ENCODE results near the gene C2CD2L. TPM values are rescaled to one million over a fixed set of nuclear protein-coding genes. Genes with fewer than 3 reads are reported as not detected.
"Not testable (repeated sequence)": the region's sequence is repeated elsewhere in the genome, so short reads cannot be mapped to it uniquely, and the experiment has no call there.

The C2CD2L gene
- total and polyA plus RNA-seq, 5 donors from 2014 or later, result 2.1 to 21.1 (median 4.5) TPM

- Mint-ChIP-seq H3K4me1 (peaks cover 0 to 7% (median 0%) of the 10 kb centered on the region in 4 donors), H3K36me3 (peaks cover 4% of the 10 kb centered on the region), H3K27me3 (peaks cover 40% of the 10 kb centered on the region), H3K27ac (no peak overlapping the region), H3K4me3 (no peak overlapping the region), H3K9me3 (no peaks in the 10 kb centered on the region)
- Histone ChIP-seq H3K9me3 (ENCODE audit: control insufficient read depth in 2 of 2, low read length in 2 of 2) (no peaks in the 10 kb centered on the region), H3K4me1 (ENCODE audit: control insufficient read depth, insufficient read depth, low read length, poor library complexity, severe bottlenecking) (no peaks in the 10 kb centered on the region), H3K36me3 (ENCODE audit: control insufficient read depth, insufficient read depth, low read length) (no peaks in the 10 kb centered on the region), H3K27ac (ENCODE audit: insufficient read depth, low read length, poor library complexity, severe bottlenecking) (no peak overlapping the region), H3K27me3 (ENCODE audit: control insufficient read depth, insufficient read depth, low read length) (peaks cover 13% of the 10 kb centered on the region), H3K4me3 (ENCODE audit: low read depth, low read length) (no peak overlapping the region)
- no peak for ATAC-seq (ENCODE audit: low read depth in 2 of 2)
- no peak for DNase-seq
Observed at GRCh38 chr11:119156496-119156895, 49.4 kb downstream of the C2CD2L start.

GRCh38 chr11:119157063-119157462 lies 49.9 kb downstream of the C2CD2L start:
- Mint-ChIP-seq H3K27ac (no peak overlapping the region), H3K4me3 (no peak overlapping the region), H3K36me3 (peaks cover 4% of the 10 kb centered on the region), H3K27me3 (peaks cover 34% of the 10 kb centered on the region), H3K9me3 (no peaks in the 10 kb centered on the region), H3K4me1 (peaks cover 0 to 7% (median 0%) of the 10 kb centered on the region in 4 donors)
- Histone ChIP-seq H3K27ac (ENCODE audit: insufficient read depth, low read length, poor library complexity, severe bottlenecking) (no peak overlapping the region), H3K4me1 (ENCODE audit: control insufficient read depth, insufficient read depth, low read length, poor library complexity, severe bottlenecking) (no peaks in the 10 kb centered on the region), H3K36me3 (ENCODE audit: control insufficient read depth, insufficient read depth, low read length) (no peaks in the 10 kb centered on the region), H3K27me3 (ENCODE audit: control insufficient read depth, insufficient read depth, low read length) (peaks cover 9% of the 10 kb centered on the region), H3K9me3 (ENCODE audit: control insufficient read depth in 2 of 2, low read length in 2 of 2) (no peaks in the 10 kb centered on the region), H3K4me3 (ENCODE audit: low read depth, low read length) (no peak overlapping the region)
- ATAC-seq (ENCODE audit: low read depth in 2 of 2), result no peak
- no peak for DNase-seq

- Histone ChIP-seq H3K36me3 (ENCODE audit: control insufficient read depth, insufficient read depth, low read length) (no peaks in the 10 kb centered on the region), H3K4me1 (ENCODE audit: control insufficient read depth, insufficient read depth, low read length, poor library complexity, severe bottlenecking) (no peaks in the 10 kb centered on the region), H3K27me3 (ENCODE audit: control insufficient read depth, insufficient read depth, low read length) (peaks cover 6% of the 10 kb centered on the region), H3K9me3 (ENCODE audit: control insufficient read depth in 2 of 2, low read length in 2 of 2) (no peaks in the 10 kb centered on the region), H3K4me3 (ENCODE audit: low read depth, low read length) (no peak overlapping the region), H3K27ac (ENCODE audit: insufficient read depth, low read length, poor library complexity, severe bottlenecking) (no peak overlapping the region)
- no peak overlapping the region for H3K27ac Mint-ChIP-seq
- no peaks in the 10 kb centered on the region for H3K9me3 Mint-ChIP-seq
- DNase-seq (no peak), ATAC-seq (ENCODE audit: low read depth in 2 of 2) (no peak)
- peaks cover 0 to 7% (median 0%) of the 10 kb centered on the region in 4 donors for H3K4me1 Mint-ChIP-seq
- peaks cover 20% of the 10 kb centered on the region for H3K27me3 Mint-ChIP-seq
- H3K4me3 Mint-ChIP-seq, result no peak overlapping the region
- H3K36me3 Mint-ChIP-seq, result peaks cover 4% of the 10 kb centered on the region
Observed at GRCh38 chr11:119158467-119158866, 51.3 kb downstream of the C2CD2L start.

GRCh38 chr11:119160151-119160550 lies 53.0 kb downstream of the C2CD2L start:
- Mint-ChIP-seq H3K4me1 (peaks cover 0 to 7% (median 0%) of the 10 kb centered on the region in 4 donors), H3K36me3 (peaks cover 4% of the 10 kb centered on the region), H3K9me3 (no peaks in the 10 kb centered on the region), H3K27ac (no peak overlapping the region), H3K27me3 (peaks cover 13% of the 10 kb centered on the region), H3K4me3 (no peak overlapping the region)
- DNase-seq, result no peak
- H3K27ac ChIP-seq (ENCODE audit: insufficient read depth, low read length, poor library complexity, severe bottlenecking), result no peak overlapping the region
- ATAC-seq (ENCODE audit: low read depth in 2 of 2), result no peak
- H3K36me3 ChIP-seq (ENCODE audit: control insufficient read depth, insufficient read depth, low read length), result no peaks in the 10 kb centered on the region
- H3K4me1 ChIP-seq (ENCODE audit: control insufficient read depth, insufficient read depth, low read length, poor library complexity, severe bottlenecking), result no peaks in the 10 kb centered on the region
- H3K9me3 ChIP-seq (ENCODE audit: control insufficient read depth in 2 of 2, low read length in 2 of 2), result no peaks in the 10 kb centered on the region
- peaks cover 2% of the 10 kb centered on the region for H3K27me3 ChIP-seq (ENCODE audit: control insufficient read depth, insufficient read depth, low read length)
- no peak overlapping the region for H3K4me3 ChIP-seq (ENCODE audit: low read depth, low read length)

- H3K4me3 ChIP-seq (ENCODE audit: low read depth, low read length), result no peak overlapping the region
- Mint-ChIP-seq H3K36me3 (no peaks in the 10 kb centered on the region), H3K4me1 (no peaks in the 10 kb centered on the region), H3K27me3 (peaks cover 4% of the 10 kb centered on the region), H3K4me3 (no peak overlapping the region), H3K27ac (no peak overlapping the region), H3K9me3 (no peaks in the 10 kb centered on the region)
- H3K36me3 ChIP-seq (ENCODE audit: control insufficient read depth, insufficient read depth, low read length), result no peaks in the 10 kb centered on the region
- no peak overlapping the region for H3K27ac ChIP-seq (ENCODE audit: insufficient read depth, low read length, poor library complexity, severe bottlenecking)
- no peaks in the 10 kb centered on the region for H3K9me3 ChIP-seq (ENCODE audit: control insufficient read depth in 2 of 2, low read length in 2 of 2)
- ATAC-seq (ENCODE audit: low read depth in 2 of 2), result no peak
- H3K4me1 ChIP-seq (ENCODE audit: control insufficient read depth, insufficient read depth, low read length, poor library complexity, severe bottlenecking), result no peaks in the 10 kb centered on the region
- DNase-seq, result no peak
- H3K27me3 ChIP-seq (ENCODE audit: control insufficient read depth, insufficient read depth, low read length), result no peaks in the 10 kb centered on the region
Observed at GRCh38 chr11:119161871-119162270, 54.7 kb downstream of the C2CD2L start.

- peak overlapping the region in 2 of 4 donors; percentile 35 to 78 for H3K4me3 Mint-ChIP-seq
Observed at GRCh38 chr11:119166368-119167076, 59.4 kb downstream of the C2CD2L start.

GRCh38 chr11:119167077-119167458 lies 59.9 kb downstream of the C2CD2L start:
- H3K27ac ChIP-seq (ENCODE audit: insufficient read depth, low read length, poor library complexity, severe bottlenecking); H3K9me3 Mint-ChIP-seq; H3K27me3 ChIP-seq (ENCODE audit: control insufficient read depth, insufficient read depth, low read length); DNase-seq; H3K4me3 ChIP-seq (ENCODE audit: low read depth, low read length); H3K36me3 ChIP-seq (ENCODE audit: control insufficient read depth, insufficient read depth, low read length); H3K9me3 ChIP-seq (ENCODE audit: control insufficient read depth in 2 of 2, low read length in 2 of 2); ATAC-seq (ENCODE audit: low read depth in 2 of 2); H3K4me1 ChIP-seq (ENCODE audit: control insufficient read depth, insufficient read depth, low read length, poor library complexity, severe bottlenecking); H3K27me3 Mint-ChIP-seq; H3K36me3 Mint-ChIP-seq; H3K27ac Mint-ChIP-seq: not testable (repeated sequence)
- peak overlapping the region in 2 of 4 donors; percentile 32 to 88 for H3K4me3 Mint-ChIP-seq
- H3K4me1 Mint-ChIP-seq, result peaks cover 0 to 16% (median 8%) of the 10 kb centered on the region in 4 donors

More at GRCh38 chr11:119166368-119167076, 59.4 kb downstream of the C2CD2L start:
- no peak for ATAC-seq (ENCODE audit: low read depth in 2 of 2)
- DNase-seq, result no peak
- Mint-ChIP-seq H3K27ac (no peak overlapping the region), H3K36me3 (no peaks in the 10 kb centered on the region), H3K9me3 (no peaks in the 10 kb centered on the region), H3K27me3 (no peaks in the 10 kb centered on the region), H3K4me1 (peaks cover 0 to 16% (median 8%) of the 10 kb centered on the region in 4 donors)
- Histone ChIP-seq H3K36me3 (ENCODE audit: control insufficient read depth, insufficient read depth, low read length) (no peaks in the 10 kb centered on the region), H3K4me1 (ENCODE audit: control insufficient read depth, insufficient read depth, low read length, poor library complexity, severe bottlenecking) (peaks cover 10% of the 10 kb centered on the region), H3K27me3 (ENCODE audit: control insufficient read depth, insufficient read depth, low read length) (no peaks in the 10 kb centered on the region), H3K4me3 (ENCODE audit: low read depth, low read length) (no peak overlapping the region), H3K27ac (ENCODE audit: insufficient read depth, low read length, poor library complexity, severe bottlenecking) (no peak overlapping the region), H3K9me3 (ENCODE audit: control insufficient read depth in 2 of 2, low read length in 2 of 2) (no peaks in the 10 kb centered on the region)

- Mint-ChIP-seq H3K4me3 (peak overlapping the region; percentile 81 to 89 (median 86)), H3K9me3 (no peaks in the 10 kb centered on the region), H3K36me3 (no peaks in the 10 kb centered on the region), H3K27me3 (no peaks in the 10 kb centered on the region), H3K4me1 (peaks cover 0 to 17% (median 8%) of the 10 kb centered on the region in 4 donors), H3K27ac (peak overlapping the region; percentile 25 to 74 (median 68))
- Histone ChIP-seq H3K9me3 (ENCODE audit: control insufficient read depth in 2 of 2, low read length in 2 of 2) (no peaks in the 10 kb centered on the region), H3K27ac (ENCODE audit: insufficient read depth, low read length, poor library complexity, severe bottlenecking) (peak overlapping the region; percentile 70), H3K27me3 (ENCODE audit: control insufficient read depth, insufficient read depth, low read length) (no peaks in the 10 kb centered on the region), H3K4me3 (ENCODE audit: low read depth, low read length) (no peak overlapping the region), H3K4me1 (ENCODE audit: control insufficient read depth, insufficient read depth, low read length, poor library complexity, severe bottlenecking) (peaks cover 10% of the 10 kb centered on the region), H3K36me3 (ENCODE audit: control insufficient read depth, insufficient read depth, low read length) (no peaks in the 10 kb centered on the region)
- no peak for DNase-seq
- ATAC-seq (ENCODE audit: low read depth in 2 of 2), result no peak
Observed at GRCh38 chr11:119167933-119168332, 60.8 kb downstream of the C2CD2L start.

All from CD4-positive, CD25-positive, alpha-beta regulatory T cell (primary cell).